HEK293T (cell line): Measurements from ENCODE around the gene GBP4.

Experiments used
- CTCF ChIA-PET: fragments of 350-600 bp; formaldehyde crosslinking; extraction: SDS; loops from one replicate; lab custom pipeline; 2021; ENCODE audit warnings: antibody characterized with exemption, inconsistent platforms; lab: Yijun Ruan, JAX
- POLR2A ChIA-PET: fragments of 350-600 bp; formaldehyde crosslinking; extraction: SDS; loops from one replicate; lab custom pipeline; 2020; ENCODE audit warnings: antibody characterized with exemption, inconsistent platforms; lab: Yijun Ruan, JAX
- DNase-seq: peaks from one replicate; pipeline ENCODE4 v3.0.0; 2012; ENCODE audit warnings: mixed read lengths; ENCODE audit errors: extremely low spot score
- ARNT ChIP-seq: fragments of 450-650 bp; IDR thresholded peaks from 2 replicates; pipeline ENCODE4 v1.6.1; 2017; ENCODE audit warnings: mild to moderate bottlenecking
- BHLHE40 ChIP-seq: fragments of 450-650 bp; IDR thresholded peaks from 2 replicates; pipeline ENCODE4 v1.6.1; 2016; ENCODE audit warnings: mild to moderate bottlenecking, moderate library complexity, borderline replicate concordance
- CTBP1 ChIP-seq: fragments of 450-650 bp; IDR thresholded peaks from 2 replicates; pipeline ENCODE4 v1.6.1; 2016; ENCODE audit warnings: borderline replicate concordance
- ELF4 ChIP-seq: fragments of 450-650 bp; IDR thresholded peaks from 2 replicates; pipeline ENCODE4 v1.6.1; 2017; ENCODE audit warnings: antibody characterized with exemption
- FOXA1 ChIP-seq: fragments of 450-650 bp; IDR thresholded peaks from 2 replicates; pipeline ENCODE4 v1.6.1; 2016; ENCODE audit warnings: mild to moderate bottlenecking
- FOXK2 ChIP-seq: fragments of 450-650 bp; IDR thresholded peaks from 2 replicates; pipeline ENCODE4 v1.6.1; 2016; ENCODE audit warnings: mild to moderate bottlenecking
- FOXM1 ChIP-seq: fragments of 450-650 bp; IDR thresholded peaks from 2 replicates; pipeline ENCODE4 v1.6.1; 2017; ENCODE audit warnings: mild to moderate bottlenecking, borderline replicate concordance
- HDGF ChIP-seq: fragments of 450-650 bp; IDR thresholded peaks from 2 replicates; pipeline ENCODE4 v1.6.1; 2017; ENCODE audit warnings: antibody characterized with exemption, borderline replicate concordance
- L3MBTL2 ChIP-seq: fragments of 450-650 bp; conservative IDR thresholded peaks from 2 replicates; pipeline ENCODE4 v1.6.1; 2016; ENCODE audit warnings: mild to moderate bottlenecking
- LEF1 ChIP-seq: fragments of 450-650 bp; IDR thresholded peaks from 2 replicates; pipeline ENCODE4 v1.6.1; 2017; ENCODE audit warnings: mild to moderate bottlenecking, borderline replicate concordance
- NFRKB ChIP-seq: fragments of 450-650 bp; IDR thresholded peaks from 2 replicates; pipeline ENCODE4 v1.6.1; 2016; ENCODE audit warnings: mild to moderate bottlenecking, moderate library complexity
- SP1 ChIP-seq: fragments of 450-650 bp; IDR thresholded peaks from 2 replicates; pipeline ENCODE4 v1.6.1; 2017
- SUZ12 ChIP-seq: fragments of 450-650 bp; IDR thresholded peaks from 2 replicates; pipeline ENCODE4 v1.6.1; 2016; ENCODE audit warnings: mild to moderate bottlenecking
- TARDBP ChIP-seq: fragments of 450-650 bp; IDR thresholded peaks from 2 replicates; pipeline ENCODE4 v1.6.1; 2016
- ZNF384 ChIP-seq: fragments of 450-650 bp; IDR thresholded peaks from 2 replicates; pipeline ENCODE4 v1.6.1; 2016
- TF ChIP-seq, protein P1 (sequence below): fragments of 450-650 bp; IDR thresholded peaks from 2 replicates; pipeline ENCODE4 v1.6.1; 2016

The GBP4 gene

DNA sequence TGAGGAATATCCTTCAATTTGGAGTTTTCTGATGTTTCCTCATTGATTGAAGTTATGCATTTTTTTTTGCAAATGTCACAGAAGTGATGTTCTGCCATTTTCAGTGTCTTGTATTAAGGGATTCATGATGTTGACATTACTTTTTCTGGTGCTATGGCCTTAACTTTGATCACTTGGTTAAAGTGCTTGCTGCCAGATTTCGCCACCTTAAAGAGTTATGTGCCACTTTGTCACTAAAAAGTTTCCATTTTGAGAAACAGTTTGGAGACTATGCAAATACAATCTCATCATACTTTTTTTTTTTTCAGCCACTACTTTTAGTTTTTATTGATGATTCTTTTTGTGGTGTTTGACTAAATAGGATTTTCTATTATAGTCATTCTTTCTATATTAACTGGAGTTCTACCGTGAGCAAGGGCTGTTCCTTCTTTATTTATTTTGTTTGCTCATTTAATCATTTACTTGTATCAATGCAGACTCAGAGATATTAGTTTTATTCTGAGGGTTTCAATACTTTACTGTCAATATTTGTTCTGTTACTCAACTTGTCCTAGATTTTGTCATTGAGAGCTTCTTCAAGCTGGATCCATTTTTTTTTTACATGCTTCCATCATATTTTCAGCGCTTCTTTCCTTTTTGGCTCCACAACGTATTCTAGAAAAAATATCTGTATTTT, 26.1 kb downstream of the GBP4 start:
- POLR2A ChIA-PET: no interaction called here
- DNase-seq: no peak
- CTCF ChIA-PET: no interaction called here
- TF ChIP-seq FOXA1 (no peak), TARDBP (no peak), ARNT (no peak), CTBP1 (no peak), FOXK2 (no peak), HDGF (no peak), NFRKB (no peak), L3MBTL2 (no peak), SUZ12 (no peak), LEF1 (no peak), SP1 (no peak), FOXM1 (no peak), ZNF384 (no peak), BHLHE40 (no peak), ELF4 (no peak)
- TF ChIP-seq, protein P1, sequence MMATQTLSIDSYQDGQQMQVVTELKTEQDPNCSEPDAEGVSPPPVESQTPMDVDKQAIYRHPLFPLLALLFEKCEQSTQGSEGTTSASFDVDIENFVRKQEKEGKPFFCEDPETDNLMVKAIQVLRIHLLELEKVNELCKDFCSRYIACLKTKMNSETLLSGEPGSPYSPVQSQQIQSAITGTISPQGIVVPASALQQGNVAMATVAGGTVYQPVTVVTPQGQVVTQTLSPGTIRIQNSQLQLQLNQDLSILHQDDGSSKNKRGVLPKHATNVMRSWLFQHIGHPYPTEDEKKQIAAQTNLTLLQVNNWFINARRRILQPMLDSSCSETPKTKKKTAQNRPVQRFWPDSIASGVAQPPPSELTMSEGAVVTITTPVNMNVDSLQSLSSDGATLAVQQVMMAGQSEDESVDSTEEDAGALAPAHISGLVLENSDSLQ: no peak

DNA sequence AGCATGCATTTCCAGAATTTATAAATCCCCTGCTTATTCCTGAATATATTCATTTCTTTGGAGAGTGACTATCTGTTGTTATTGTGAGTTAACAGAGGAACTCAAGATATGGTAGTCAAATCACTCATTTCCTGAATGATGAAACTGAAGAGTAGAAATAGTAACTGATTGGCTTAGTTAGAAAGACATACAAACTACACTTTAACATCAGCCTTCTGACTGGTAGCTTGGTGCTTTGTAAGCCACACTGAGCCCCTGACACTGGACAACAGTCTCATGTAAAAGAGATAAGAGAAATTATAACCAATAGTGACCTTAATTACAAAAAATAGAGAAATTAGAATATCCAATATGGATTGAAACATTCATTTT, 27.7 kb downstream of the GBP4 start:
- CTCF ChIA-PET: no interaction called here
- TF ChIP-seq ELF4: no peak
- no peak for TF ChIP-seq SUZ12
- no peak for TF ChIP-seq FOXM1
- no peak for TF ChIP-seq ARNT
- TF ChIP-seq BHLHE40: no peak
- TF ChIP-seq LEF1: no peak
- no peak for TF ChIP-seq HDGF
- no peak for TF ChIP-seq CTBP1
- TF ChIP-seq ZNF384: no peak
- TF ChIP-seq FOXA1: no peak
- no peak for TF ChIP-seq SP1
- TF ChIP-seq TARDBP: no peak
- TF ChIP-seq L3MBTL2: no peak
- POLR2A ChIA-PET: no interaction called here
- DNase-seq: no peak

DNA sequence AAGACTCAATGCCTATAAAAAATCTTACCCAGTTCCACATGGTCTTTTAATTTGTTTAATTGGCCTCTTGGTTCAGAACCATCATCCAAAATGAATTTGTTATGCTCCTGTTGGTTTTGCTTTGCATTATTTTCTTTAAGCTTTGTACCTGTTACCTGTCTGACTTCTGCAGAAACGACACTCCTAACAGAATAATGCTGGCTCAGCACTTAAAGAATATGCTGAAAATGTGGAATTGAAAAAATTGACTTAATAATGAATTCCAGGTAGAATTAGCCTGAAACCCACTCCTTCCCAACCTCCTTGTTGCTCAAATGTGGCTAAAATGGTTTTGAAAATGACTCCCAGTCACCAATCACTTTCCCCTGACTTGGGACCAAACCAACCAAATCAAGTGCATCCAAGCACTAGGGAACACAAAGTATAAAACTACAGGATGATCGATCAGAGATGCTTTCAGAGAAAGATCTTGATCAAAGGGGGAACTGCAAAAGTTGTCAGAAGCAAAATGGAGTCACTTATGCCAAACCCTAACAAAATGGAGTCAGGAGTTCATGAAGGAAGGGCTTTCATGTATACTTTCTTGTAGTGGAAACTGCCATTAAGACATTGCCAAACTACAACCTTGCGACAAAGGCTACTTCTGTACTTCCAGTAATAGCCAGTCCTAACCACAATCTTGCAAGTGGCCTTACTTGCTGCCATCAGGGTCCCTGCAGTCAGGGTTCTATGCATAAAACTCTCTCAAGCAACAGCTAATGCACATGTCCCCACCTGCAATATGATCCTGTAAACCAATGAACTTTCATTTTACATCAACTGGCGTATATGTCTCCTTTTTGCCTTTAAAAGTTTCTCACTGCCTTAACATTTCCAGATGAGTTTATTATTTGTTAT, 28.3 kb downstream of the GBP4 start:
- POLR2A ChIA-PET: no interaction called here
- TF ChIP-seq NFRKB (no peak), SUZ12 (no peak), LEF1 (no peak), CTBP1 (no peak), ZNF384 (no peak)
- TF ChIP-seq, protein P1: no peak
- CTCF ChIA-PET: no interaction called here
- no peak for DNase-seq

DNA sequence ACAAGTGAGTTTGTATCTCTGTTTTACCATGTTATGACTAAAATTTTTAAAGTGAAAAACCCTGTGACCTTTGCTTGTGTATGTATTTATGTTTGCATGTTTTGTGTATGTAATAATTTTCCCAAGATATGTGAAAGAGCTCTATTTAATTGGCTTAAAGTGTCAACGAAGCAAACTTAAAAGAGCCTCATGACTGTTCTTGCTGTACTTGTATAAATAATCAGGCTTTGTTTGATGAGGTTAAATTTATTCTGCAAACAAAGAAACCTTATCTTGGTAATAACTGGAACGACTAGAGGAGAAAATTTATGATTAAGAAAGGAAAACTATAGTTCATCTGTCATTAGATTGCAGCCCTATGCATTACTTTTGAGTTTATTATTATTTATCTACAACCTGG, 29.6 kb downstream of the GBP4 start:
- POLR2A ChIA-PET: no interaction called here
- no peak for DNase-seq
- TF ChIP-seq CTBP1 (no peak), FOXA1 (no peak), TARDBP (no peak), ELF4 (no peak), BHLHE40 (no peak), ARNT (no peak), SP1 (no peak), ZNF384 (no peak), FOXM1 (no peak), HDGF (no peak), FOXK2 (no peak), SUZ12 (no peak), L3MBTL2 (no peak), NFRKB (no peak), LEF1 (no peak)
- TF ChIP-seq, protein P1: no peak
- CTCF ChIA-PET: interaction anchor here (0.6 kb wide), 1 partner anchor 9 kb away, joined by 3 read pairs; no protein-coding TSS in a partner anchor

DNA sequence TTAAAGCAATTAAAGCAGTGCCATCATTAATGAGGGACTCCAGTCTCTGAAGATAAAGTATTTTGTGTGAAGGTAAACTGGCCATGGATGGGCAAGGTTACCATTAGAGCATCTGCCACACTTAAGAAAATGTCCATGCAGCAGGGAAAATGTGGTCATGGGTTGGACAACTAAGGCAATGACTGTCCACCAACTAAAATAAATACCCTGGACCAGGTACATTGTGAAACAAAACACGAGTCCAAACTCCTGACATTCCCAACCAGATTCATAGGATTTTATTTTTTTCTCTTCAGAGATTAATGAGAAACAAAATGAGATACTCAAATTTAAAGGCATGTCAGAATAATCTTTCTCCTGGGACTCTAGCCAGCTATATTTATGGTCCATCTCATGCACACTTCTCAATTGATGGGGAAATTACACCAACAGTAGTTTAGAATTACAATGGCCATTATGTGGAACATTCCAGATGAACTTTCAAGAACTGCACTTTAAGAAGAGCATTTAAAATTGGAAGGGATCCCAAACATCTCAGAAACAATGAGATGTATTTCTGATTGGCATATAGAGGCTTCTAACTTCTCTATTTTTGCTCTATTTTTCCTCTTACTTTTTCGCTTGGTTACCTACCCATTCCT, 31.0 kb downstream of the GBP4 start:
- ChIA-PET POLR2A (no interaction called here), CTCF (no interaction called here)
- TF ChIP-seq FOXK2: no peak
- TF ChIP-seq FOXA1: no peak
- no peak for TF ChIP-seq TARDBP
- TF ChIP-seq SP1: no peak
- TF ChIP-seq L3MBTL2: no peak
- TF ChIP-seq LEF1: no peak
- TF ChIP-seq ELF4: no peak
- TF ChIP-seq, protein P1: no peak
- no peak for TF ChIP-seq HDGF
- no peak for TF ChIP-seq BHLHE40
- no peak for TF ChIP-seq CTBP1
- no peak for DNase-seq
